GM19372 (cell line): ENCODE results near the gene ZNF207.
"Not testable (repeated sequence)": the region's sequence is repeated elsewhere in the genome, so short reads cannot be mapped to it uniquely, and the experiment has no call there.

Experiments
- ATAC-seq: cut with Tn5 transposase; IDR thresholded peaks from one replicate; pipeline ENCODE4 v1.9.1; 2021; ENCODE audit warnings: mild to moderate bottlenecking, low read depth, moderate library complexity; ENCODE audit not compliant: unreplicated experiment

Gene ZNF207

DNA sequence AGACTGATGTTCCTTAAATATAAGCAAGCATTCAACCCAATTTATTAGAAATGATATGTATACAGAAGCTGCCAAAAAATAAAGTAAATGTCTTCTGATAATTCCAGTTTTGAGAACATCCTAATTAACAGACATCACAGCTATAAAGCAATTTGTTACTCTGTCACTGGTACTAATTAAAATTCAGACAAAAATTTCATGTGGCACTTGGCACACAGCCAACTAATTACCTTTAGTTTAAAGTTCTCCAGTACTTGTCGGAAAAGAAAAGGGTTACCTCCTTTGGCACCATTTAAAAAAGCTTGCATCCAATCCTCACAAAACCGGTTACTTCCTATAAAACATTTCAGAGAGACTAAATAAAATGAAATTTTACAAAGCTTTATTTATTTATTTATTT is 16.8 kb upstream of the ZNF207 start:
- ATAC-seq: no peak

DNA sequence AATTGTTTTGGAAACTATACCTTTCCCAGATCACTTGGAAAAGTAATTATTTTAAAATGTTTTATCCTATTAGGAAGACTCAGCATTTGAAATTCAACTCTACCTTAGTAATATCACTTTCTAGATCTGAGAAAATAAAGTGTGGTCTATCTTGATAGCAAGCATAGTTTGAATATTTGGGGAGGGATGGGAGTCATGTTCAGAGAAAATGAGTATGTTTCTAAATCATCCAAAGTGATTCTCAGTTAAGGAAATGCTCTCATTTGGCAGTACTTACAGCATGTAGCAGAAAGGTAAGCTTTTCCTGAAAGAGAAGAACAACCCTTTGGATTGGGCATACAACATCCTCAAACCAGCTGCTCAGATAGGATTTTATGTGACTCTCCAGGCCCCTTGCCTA is 14.9 kb upstream of the ZNF207 start:
- ATAC-seq: no peak

DNA sequence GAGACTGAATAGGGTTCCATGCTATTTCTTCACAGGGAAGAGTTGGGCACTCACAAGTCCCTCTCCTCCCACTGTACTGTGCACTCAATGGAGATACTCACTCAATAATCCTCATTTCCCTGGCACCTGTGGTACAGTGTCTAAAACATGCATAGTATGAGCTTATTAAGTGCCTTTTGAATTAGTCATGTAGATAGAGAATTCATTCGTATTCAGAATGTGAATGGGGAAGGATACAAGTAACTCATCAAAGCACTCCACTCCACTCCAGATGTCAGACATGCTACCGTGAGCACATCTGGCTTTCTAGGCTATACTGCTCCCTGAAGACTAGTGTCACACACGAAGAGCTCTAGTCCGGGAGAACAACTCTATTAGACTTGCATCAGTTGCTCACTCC is 14.3 kb upstream of the ZNF207 start:
- no peak for ATAC-seq

DNA sequence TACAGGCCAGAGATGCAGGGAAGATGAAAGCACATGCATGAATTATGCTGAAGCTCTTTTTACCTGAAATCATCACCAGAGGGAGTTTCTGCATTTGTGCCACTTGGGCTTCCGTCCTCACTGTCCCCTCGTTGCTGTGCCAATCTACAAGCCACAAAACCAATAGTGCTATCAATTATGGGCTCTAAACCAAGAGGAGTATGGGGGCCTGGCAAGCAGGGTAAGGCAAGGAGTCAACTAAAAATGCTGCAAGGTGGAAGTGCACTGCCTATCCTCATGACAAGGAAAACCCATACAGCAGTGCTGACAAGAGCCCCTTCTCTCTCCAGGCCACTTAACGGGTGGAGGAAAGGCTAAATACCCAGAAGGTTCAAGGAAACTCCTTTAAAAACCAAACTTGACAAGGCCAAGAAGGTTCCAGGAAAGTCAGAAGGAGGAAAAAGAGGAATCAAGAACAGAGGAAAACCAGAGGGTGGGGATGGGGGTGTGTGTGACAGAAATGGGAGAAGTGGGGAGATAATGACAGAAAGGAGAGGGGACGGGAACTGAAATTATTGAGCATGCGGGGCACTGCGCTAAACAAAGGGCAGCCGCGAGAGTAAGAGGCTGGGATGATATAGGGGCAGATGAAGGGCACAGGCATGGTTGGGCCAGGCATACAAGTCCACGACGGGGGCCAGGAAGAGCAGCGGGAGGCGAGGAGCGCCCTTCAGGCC is 8.7 kb upstream of the ZNF207 start:
- peak; percentile 13 for ATAC-seq

DNA sequence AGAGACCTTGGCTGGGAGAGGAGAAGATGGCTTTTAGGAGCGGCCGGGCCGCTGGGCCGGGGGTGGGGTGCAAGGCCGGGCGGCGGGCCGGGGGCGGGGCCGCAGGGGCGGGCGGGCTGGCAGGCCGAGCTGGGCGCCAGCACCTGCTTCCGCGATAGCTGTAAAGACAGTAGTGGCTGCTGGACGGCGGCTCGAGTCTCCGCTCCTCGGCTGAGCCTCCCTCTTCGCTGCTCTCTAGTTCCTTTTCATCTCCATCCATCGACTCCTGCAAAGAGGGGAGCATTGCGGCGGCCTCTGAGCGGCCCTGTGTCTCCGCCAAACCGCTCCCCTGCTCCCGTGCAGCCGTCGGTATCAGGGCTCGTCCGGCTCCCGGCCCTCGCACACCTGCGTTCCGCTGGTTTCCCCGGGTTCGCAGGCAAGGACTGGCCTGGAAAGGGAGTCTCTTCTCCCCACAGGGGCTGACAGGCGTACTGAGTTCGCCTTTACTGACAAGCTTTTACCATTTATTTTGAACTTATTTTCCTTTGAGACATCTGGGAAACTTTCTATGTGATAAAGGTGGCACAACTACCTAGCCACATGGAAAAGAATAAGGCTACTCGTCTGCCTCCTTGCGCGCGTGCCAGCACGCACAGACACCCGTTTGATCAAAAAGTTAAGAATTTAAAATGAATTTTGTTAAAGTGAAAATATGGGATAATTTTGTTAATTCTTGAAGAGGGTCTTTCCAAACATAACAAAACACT is 7.9 kb upstream of the ZNF207 start, which contains the start of gene C17orf75:
Gene C17orf75 (minus strand): TSS at position 317 of the 746 bp plus-strand sequence. CDS start 34 bp downstream, at position 283.
- ATAC-seq: peak; percentile 87

DNA sequence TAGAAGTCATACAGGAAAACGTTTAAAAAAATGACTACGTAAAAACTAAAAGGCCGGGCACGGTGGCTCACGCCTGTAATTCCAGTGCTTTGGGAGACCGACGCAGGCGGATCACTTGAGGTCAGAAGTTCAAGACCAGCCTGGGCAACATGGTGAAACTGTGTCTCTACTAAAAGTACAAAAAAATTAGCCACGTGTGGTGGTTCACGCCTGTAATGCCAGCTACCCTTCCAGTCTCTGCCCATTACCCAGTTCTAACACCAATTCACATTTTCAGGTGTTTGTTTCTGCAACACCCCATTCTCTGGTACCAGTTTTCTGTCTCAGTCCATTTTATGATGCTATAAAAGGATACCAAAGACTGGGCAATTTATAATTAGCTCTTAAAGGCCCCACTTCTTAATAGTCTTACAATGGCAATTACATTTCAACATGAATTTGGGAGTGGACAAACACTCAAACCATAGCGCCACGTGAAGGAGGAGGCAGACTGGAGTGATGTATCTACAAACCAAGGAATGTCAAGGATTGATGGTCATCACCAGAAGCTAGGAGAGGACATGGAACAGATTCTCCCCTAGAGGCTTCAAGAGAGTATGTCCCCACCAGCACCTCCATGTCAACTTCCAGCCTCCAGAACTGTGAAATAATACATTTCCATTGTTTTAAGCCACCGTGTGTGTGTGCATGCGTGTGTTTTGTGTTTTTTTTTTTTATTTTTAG is 7.2 kb upstream of the ZNF207 start:
- no peak for ATAC-seq

DNA sequence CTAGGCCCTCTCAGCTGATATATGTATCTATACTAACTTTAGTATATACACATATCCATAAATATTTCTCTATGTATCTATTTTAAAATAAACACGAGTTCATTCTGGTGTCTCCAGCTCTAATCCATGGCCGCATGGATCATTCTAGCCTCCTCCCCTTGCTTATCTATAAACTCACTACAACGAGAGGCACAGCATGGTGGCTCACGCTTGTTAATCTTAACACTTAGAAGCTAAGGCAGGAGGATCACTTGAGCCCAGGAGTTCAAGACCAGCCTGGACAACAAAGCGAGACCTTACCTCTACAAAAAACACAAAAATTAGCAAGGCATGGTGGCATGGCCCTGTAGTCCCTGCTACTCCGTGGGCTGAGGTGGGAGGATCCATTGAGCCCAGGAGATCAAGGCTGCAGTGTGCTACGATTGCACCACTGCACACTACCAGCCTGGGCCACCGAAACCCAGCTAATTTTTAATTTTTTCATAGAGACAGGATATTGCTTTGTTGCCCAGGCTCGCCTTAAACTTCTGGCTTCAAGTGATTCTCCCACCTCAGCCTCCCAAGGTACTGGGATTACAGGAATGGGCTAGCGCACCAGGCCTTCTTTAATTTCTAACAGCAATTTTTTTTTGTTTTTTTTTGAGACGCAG is 3.9 kb upstream of the ZNF207 start:
- ATAC-seq: no peak

DNA sequence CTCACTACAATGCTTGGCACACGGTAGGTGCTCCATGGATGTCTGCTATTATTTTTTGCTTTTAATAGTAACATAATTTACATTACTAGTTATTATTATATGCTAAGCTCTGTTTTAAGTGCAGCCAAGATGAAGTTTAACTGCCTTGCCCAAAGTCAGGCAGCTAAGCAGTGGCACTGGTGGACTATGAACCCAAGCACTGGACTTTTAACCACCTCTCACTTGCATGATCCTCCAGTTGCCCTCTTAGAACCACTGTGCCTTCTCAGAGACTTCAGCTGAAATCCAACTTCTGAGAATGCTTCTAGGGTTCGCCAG is 1.5 kb upstream of the ZNF207 start:
- ATAC-seq: no peak

DNA sequence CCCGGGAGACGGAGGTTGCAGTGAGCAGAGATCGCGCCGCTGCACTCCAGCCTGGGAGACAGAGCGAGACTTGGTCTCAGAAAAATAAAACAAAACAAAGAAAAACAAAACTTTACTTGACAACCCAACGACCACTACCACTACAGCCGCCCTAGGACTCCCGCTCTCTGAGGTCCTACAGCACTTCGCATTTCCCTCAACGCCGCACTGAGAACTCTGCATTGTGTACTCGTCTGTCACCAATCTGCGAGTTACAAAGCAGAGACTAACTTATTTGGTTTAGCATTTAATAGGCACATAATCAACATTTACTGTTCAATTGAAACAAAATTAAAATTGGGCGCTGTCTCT is 479 bp upstream of the ZNF207 start:
- ATAC-seq: no peak

DNA sequence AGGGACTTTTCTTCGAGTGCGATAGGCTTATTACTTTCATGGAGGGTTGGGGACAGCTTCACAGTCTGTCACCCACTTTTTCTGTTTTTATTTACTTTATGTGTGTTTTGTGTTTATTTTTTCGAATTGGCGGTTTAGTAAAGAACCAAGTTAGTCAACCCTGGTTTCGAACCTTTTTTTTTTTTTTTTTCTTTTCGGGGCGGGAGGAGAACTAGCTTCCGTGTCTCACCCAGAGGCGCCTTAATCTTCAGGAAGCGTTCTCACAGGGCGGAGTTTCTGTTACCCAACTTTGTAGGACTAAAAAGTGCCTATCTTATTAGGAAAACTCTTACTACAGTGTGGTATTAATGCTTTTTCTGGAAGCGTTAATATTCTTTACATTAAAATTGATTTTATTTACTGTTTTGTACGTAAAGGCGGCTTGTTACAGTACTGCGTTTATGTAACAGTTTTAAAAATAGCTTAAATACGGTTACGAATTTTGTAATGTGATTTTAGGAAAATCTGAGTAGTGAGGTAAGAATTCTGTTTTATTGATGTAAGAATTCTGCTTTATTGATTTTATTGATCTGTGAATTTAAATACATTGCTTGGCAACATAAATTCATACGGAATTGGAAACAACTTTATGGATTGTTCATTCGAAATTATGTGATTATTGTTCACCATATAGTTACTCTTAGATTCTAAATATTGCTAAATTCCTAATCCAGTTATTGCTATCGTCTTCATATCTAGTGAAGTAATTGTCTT is 885 bp downstream of the ZNF207 start:
- ATAC-seq: no peak

DNA sequence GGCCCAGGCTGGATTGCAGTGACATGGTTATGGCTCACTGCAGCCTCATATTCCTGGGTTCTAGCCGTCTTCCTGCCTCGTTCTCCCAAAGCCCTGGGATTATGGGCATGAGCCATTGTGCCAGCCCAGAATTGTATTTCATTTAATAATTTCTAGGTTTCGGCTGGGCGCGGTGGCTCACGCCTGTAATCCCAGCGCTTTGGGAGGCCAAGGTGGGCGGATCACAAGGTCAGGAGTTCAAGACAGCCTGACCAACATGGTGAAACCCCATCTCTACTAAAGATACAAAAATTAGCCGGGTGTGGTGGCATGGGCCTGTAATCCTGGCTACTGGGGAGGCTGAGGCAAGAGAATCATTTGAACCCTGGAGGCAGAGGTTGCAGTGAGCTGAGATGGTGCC is 2.8 kb downstream of the ZNF207 start:
- not testable (repeated sequence) for ATAC-seq

DNA sequence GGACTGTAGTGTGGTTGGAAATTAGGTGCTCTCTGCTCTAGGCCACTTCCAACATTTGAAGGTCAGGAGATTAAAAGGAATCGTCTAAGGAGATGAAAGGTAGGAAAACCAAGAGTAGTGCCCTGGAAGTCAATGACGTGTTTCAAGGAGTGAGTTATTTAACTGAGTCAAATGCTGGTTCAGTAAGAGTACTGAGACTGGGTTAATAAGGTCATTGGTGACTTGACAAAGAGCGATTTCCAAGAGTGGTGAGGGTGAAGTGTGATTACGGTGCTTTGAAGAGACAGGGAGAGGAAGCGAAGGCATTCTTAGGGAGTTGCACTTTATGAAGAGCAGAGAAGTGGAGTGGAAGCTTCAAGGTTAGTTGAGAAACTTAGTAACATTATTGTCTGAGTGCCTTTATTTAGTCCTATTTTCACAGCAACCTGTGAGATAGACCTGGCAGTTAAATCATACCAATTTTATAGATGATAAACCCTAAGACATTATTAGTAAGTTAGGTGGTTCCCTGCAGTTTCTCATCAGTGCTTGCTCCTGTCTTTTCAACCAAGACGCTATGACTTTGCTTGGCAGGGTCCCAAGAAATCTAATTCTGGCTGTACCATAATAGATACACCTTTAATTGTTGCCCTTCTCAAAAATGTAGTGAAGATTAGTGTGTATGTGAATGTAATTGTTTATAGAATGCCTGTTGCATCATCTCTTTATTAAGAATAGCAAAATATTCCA is 5.9 kb downstream of the ZNF207 start:
- no peak for ATAC-seq

DNA sequence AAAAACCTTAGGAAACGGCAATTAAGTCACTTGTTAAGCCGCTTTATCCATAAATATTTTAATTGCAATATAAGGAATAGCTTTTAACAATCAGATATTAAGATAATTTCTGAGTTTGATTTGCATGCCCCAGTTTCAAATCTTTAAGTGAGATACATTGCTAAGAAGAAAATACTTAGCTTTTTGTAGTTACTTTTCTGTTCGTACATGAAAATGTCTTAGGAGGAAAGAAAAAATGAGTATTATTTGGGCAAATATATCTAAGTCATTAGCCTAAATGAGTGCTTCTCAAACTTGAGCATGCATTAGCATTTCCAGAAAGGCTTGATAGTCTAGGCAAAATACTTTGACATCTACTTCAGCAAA is 6.4 kb downstream of the ZNF207 start:
- ATAC-seq: no peak

DNA sequence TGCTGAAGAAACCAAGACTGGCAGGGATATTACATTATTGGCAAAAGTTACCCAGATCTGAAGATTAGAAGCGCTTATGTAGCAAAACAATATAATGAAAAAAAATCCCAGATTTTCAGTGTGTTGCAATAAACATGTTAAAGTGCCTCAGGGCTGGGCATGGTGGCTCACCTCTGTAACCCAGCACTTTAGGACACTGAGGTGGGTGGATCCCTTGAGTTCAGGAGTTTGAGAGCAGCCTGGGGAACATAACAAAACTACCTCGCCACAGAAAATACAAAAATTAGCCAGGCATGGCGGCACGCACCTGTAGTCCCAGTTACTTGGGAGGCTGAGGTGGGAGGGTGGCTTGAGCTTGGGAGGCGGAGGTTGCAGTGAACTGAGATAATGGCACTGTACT is 6.8 kb downstream of the ZNF207 start:
- ATAC-seq: no peak

DNA sequence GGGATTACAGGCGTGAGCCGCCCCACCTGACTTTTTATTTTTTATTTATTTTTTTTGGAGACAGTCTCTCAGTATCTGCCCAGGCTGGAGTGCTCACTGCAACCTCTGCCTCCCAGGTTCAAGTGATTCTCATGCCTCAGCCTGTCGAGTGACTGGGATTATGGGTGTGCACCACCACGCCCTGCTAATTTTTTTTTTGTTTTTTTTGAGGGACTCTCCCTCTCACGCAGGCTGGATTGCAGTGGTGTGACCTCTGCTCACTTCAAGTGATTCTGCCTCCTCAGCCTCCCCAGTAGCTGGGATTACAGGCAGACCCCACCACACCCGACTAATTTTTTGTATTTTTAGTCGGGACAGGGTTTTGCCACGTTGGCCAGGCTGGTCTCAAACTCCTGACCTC is 7.7 kb downstream of the ZNF207 start:
- no peak for ATAC-seq

DNA sequence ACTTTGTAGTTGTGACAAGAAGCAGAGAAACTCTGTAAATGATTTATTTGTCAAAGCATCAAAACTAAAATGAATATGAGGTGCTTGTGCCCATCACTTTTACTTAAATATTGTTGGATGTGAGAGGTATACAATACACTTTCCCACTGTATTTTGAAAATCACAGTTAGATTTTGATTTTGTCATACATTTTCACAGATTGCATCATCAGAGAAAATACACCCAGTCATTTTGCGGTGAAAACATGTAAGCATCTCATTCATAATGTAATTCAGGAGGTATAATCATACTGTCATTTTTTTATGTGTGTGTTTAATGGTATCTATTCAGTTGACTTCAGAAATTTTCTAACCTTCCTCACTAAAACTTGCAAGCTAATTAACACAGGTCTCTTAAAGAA is 11.3 kb downstream of the ZNF207 start:
- no peak for ATAC-seq

DNA sequence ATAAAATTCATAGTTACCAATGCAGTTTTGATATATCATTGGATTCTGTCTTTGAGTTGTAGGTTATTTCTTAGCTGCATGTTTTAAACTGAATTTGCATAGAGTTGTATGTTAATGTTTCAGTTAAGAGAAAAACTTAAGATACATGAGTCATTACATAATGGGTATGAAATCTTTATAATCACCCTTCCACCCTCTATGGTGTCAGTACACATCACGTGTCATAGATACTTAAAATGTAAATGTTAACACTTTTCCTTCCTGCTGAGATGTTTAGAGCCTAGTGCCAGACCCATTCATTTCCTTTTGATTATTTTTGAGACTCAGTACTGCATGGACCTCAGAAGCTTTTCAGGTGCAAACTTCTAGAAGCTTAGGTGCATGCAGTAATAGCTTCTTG is 20.5 kb downstream of the ZNF207 start:
- ATAC-seq: no peak

DNA sequence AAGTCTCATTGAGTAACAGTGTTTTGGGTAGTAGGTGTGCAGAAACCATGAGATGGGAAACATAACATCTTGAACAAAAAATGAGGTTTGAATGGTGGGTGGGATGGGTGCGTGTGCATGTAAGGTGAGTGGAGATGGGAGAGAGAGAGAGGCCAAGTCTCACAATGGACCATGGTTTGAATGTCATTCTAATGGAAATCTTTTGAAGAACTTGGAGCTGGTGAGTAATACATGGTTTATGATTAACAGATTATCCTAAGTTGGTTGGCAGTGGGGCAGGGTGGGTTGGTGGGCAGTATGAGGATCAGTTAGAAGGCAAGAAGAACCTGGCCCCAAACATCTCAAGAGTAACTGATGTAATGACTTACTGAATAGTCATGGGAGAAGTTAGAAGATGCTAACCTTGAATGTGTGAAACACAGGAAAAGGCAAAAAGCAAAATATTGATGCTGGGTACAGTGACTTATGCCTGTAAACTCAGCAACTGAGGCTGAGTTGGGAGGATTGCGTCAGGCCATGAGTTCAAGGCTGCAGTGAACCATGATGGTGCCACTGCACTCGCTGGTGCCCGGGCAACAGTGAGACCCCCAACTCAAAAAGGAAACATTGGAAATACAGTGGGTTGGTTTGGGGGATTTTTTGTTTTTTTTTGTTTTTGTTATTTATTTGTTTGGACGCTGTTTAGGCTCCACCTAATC is 32.7 kb downstream of the ZNF207 start:
- no peak for ATAC-seq

DNA sequence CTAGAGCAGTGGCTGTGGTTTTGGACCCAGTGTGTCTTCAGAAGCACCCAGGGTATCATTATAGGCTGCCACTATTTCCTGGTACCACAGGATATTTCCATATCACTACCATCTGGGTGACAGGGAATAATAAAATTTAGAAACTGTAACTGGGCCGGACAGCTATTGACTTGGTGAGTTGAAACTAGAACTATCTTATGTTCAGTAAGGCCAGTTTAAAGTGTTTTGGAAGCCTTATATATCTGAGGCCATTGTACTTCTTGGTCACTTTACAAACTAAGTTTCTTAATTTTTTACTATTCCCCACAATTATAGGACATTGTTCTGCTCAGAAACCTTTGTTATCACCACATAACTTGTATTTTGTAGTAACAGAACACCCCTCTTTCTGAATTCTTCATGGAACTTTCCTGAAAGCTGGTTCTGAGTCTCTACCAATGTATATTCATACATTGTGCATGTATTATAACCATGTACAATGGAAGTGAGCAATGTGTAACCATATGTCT is 34.0 kb downstream of the ZNF207 start:
- no peak for ATAC-seq
